ENCODE data around the gene CDC42EP1.

GRCh38 chr22:37511395-37512104 lies 48.7 kb upstream of the CDC42EP1 start:
- TF ChIP-seq CTCF (IDR thresholded peaks at IDR 0.05) (no peak), EZH2 (IDR thresholded peaks at IDR 0.05; ENCODE audit: borderline replicate concordance, insufficient read depth, low read depth, low read length, poor library complexity, severe bottlenecking) (no peak)
